Stimulated activated CD4-positive, alpha-beta T cell treated with anti-CD3 and anti-CD28 coated beads, Interleukin-12 subunit alpha, Interleukin-12 subunit beta, amount 100 ng/mL, for 24 hours (primary cell): ENCODE measurements around the gene CDK5R1.
"Not testable (repeated sequence)": the region's sequence is repeated elsewhere in the genome, so short reads cannot be mapped to it uniquely, and the experiment has no call there.

Experiments
- DNase-seq, 2 experiments: peaks; one replicate each; pipeline ENCODE4 v3.0.0-alpha.2; 2020; ENCODE audit warnings: low read depth in 2 of 2

CDK5R1 gene

GRCh38 chr17:32516940-32517701 lies 30.3 kb downstream of the CDK5R1 start:
- DNase-seq, result no peak

GRCh38 chr17:32517982-32518381 lies 31.2 kb downstream of the CDK5R1 start:
- no peak for DNase-seq

GRCh38 chr17:32518646-32519227 lies 31.9 kb downstream of the CDK5R1 start:
- DNase-seq, result no peak

GRCh38 chr17:32519228-32520103 lies 32.7 kb downstream of the CDK5R1 start:
- DNase-seq, result peak in 1 of 2 experiments; percentile 50

GRCh38 chr17:32520104-32520701 lies 33.4 kb downstream of the CDK5R1 start:
- peak in 1 of 2 experiments; percentile 32 for DNase-seq

GRCh38 chr17:32520737-32521404 lies 34.1 kb downstream of the CDK5R1 start:
- no peak for DNase-seq

- DNase-seq, result peak in 1 of 2 experiments; percentile 39
These were observed 36.4 kb downstream of the CDK5R1 start for GRCh38 chr17:32523017-32523680.

GRCh38 chr17:32523827-32524552 lies 37.2 kb downstream of the CDK5R1 start:
- DNase-seq, result no peak

GRCh38 chr17:32524553-32524880 lies 37.7 kb downstream of the CDK5R1 start:
- not testable (repeated sequence) for DNase-seq

- DNase-seq, result no peak
These were observed 38.3 kb downstream of the CDK5R1 start for GRCh38 chr17:32525122-32525521.

GRCh38 chr17:32527146-32527545 lies 40.4 kb downstream of the CDK5R1 start:
- no peak for DNase-seq

- DNase-seq, result no peak
These were observed 42.0 kb downstream of the CDK5R1 start for GRCh38 chr17:32528825-32529224.

- DNase-seq, result no peak
These were observed 42.8 kb downstream of the CDK5R1 start for GRCh38 chr17:32529604-32530003.

- no peak for DNase-seq
These were observed 46.5 kb downstream of the CDK5R1 start for GRCh38 chr17:32533296-32533695.

GRCh38 chr17:32536736-32537643 lies 50.2 kb downstream of the CDK5R1 start:
- DNase-seq, result no peak
